Large intestine (tissue), 3 donors: ENCODE data around the gene MSI1. TPM values are rescaled to one million over a fixed set of nuclear protein-coding genes. Genes with fewer than 3 reads are reported as not detected.

Experiments
- DNase-seq, 2 donors: peaks; one replicate each; pipeline versions ENCODE4 v3.0.0 to v3.0.0-alpha.2; 2013
- H3K27ac ChIP-seq: one replicate; pipeline ENCODE4 v1.5.1; 2013; ENCODE audit warnings: low read length
- H3K27me3 ChIP-seq: 2 replicates; pipeline ENCODE4 v1.6.1; 2013; ENCODE audit warnings: low read length; ENCODE audit not compliant: control insufficient read depth, insufficient read depth
- H3K36me3 ChIP-seq: 2 replicates; pipeline ENCODE4 v1.6.1; 2013; ENCODE audit warnings: low read length; ENCODE audit not compliant: control insufficient read depth, insufficient read depth
- H3K4me1 ChIP-seq: one replicate; pipeline ENCODE4 v1.6.1; 2013; ENCODE audit warnings: low read length; ENCODE audit not compliant: control insufficient read depth, insufficient read depth
- H3K4me3 ChIP-seq: one replicate; pipeline ENCODE4 v1.5.1; 2013; ENCODE audit warnings: low read length
- H3K9me3 ChIP-seq: one replicate; pipeline ENCODE4 v1.6.1; 2013; ENCODE audit warnings: mild to moderate bottlenecking, low read depth, low read length, moderate library complexity; ENCODE audit not compliant: control insufficient read depth
- WGBS: methylation state at CpG from one replicate; pipeline ENCODE4 v1.1.5; 2013; ENCODE audit warnings: low lambda C conversion rate; ENCODE audit not compliant: insufficient coverage; 5-methylcytosine and 5-hydroxymethylcytosine counted together
- polyA plus RNA-seq: library from polyadenylated mRNA; unstranded; fragments of 120-200 nt; gene quantifications from one replicate; pipeline ENCODE4 v1.2.1, GENCODE V29; 2013

The MSI1 gene
- polyA plus RNA-seq, 1 donor, result 8.2 TPM

GRCh38 chr12:120377611-120378010 lies 8.6 kb upstream of the MSI1 start:
- H3K27me3 ChIP-seq, result no peaks in the 10 kb centered on the region
- H3K36me3 ChIP-seq, result no peaks in the 10 kb centered on the region
- peaks cover 17% of the 10 kb centered on the region for H3K4me1 ChIP-seq
- H3K27ac ChIP-seq, result no peak overlapping the region
- H3K4me3 ChIP-seq, result no peak overlapping the region
- DNase-seq, result no peak
- no CpG with 5 or more reads among the region's 4 CpGs for WGBS
- no peaks in the 10 kb centered on the region for H3K9me3 ChIP-seq

DNA sequence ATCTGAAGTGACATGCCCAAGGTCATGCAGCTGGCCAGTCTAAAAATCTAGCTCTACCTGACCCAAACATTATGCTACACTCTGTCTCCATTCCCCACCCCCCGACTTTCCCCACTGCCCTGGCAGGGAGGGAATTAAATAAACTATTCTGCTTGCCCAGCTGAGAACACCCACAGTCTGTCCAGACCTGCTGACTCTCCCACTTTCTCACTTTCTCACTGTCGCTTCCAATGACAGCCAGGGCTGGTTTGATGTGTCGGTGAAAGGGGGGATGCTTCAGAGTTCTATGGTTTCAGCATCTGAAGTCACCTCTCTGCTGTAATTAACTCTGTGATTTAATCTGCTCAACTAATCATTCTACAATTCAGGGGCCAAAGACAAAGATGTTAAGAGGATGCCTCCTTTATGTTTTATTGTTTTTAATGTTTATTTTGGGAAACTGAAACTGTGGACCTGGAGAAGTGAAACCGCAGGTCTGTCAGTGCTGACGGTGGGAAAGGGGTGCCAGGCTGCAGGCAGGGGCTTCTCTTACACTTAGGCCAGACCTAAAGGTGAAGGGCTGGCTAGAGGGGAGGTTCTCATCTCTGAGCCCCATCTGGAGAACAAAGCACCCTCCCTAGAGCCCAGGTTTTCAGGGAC lies 8.1 kb upstream of the MSI1 start:
- Histone ChIP-seq H3K36me3 (no peaks in the 10 kb centered on the region), H3K9me3 (no peaks in the 10 kb centered on the region), H3K27ac (no peak overlapping the region), H3K4me1 (peaks cover 12% of the 10 kb centered on the region), H3K27me3 (no peaks in the 10 kb centered on the region), H3K4me3 (no peak overlapping the region)
- WGBS, result no CpG with 5 or more reads among the region's 5 CpGs
- no peak for DNase-seq

DNA sequence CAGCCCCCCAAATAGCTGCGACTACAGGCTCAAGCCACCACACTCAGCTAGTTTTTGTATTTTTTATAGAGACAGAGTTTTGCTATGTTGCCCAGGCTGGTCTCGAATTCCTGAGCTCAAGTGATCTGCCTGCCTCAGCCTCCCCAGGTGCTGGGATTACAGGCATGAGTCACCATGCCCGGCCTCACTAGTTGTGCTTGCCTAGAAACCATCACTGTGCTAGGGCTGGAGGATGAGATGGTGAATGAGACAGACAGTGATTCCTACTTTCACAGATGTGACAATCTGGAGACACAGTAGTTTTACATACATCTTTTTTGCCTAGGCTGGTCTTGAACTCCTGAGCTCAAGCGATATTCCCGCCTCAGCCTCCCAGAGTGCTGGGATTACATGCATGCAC lies 7.5 kb upstream of the MSI1 start:
- Histone ChIP-seq H3K27me3 (peaks cover 5% of the 10 kb centered on the region), H3K9me3 (no peaks in the 10 kb centered on the region), H3K4me3 (no peak overlapping the region), H3K4me1 (peaks cover 5% of the 10 kb centered on the region), H3K36me3 (no peaks in the 10 kb centered on the region), H3K27ac (no peak overlapping the region)
- no CpG with 5 or more reads among the region's 5 CpGs for WGBS
- no peak for DNase-seq

GRCh38 chr12:120376009-120376408 lies 7.0 kb upstream of the MSI1 start:
- H3K27ac ChIP-seq, result no peak overlapping the region
- no peak for DNase-seq
- H3K36me3 ChIP-seq, result no peaks in the 10 kb centered on the region
- no peak overlapping the region for H3K4me3 ChIP-seq
- H3K9me3 ChIP-seq, result no peaks in the 10 kb centered on the region
- 46% methylated on average over 2 of the region's 2 CpGs for WGBS
- H3K27me3 ChIP-seq, result peaks cover 9% of the 10 kb centered on the region
- peaks cover 3% of the 10 kb centered on the region for H3K4me1 ChIP-seq

GRCh38 chr12:120373683-120374082 lies 4.7 kb upstream of the MSI1 start:
- H3K9me3 ChIP-seq, result no peaks in the 10 kb centered on the region
- H3K27me3 ChIP-seq, result peaks cover 26% of the 10 kb centered on the region
- H3K27ac ChIP-seq, result no peak overlapping the region
- WGBS, result no CpG with 5 or more reads among the region's 8 CpGs
- no peak for DNase-seq
- H3K36me3 ChIP-seq, result no peaks in the 10 kb centered on the region
- H3K4me3 ChIP-seq, result no peak overlapping the region
- H3K4me1 ChIP-seq, result peaks cover 12% of the 10 kb centered on the region

GRCh38 chr12:120370343-120371243 lies 1.6 kb upstream of the MSI1 start:
- no peak for DNase-seq
- 60% methylated on average over 1 of the region's 7 CpGs for WGBS
- Histone ChIP-seq H3K9me3 (no peaks in the 10 kb centered on the region), H3K36me3 (no peaks in the 10 kb centered on the region), H3K27ac (no peak overlapping the region), H3K27me3 (peaks cover 32% of the 10 kb centered on the region), H3K4me3 (no peak overlapping the region), H3K4me1 (peaks cover 37% of the 10 kb centered on the region)

DNA sequence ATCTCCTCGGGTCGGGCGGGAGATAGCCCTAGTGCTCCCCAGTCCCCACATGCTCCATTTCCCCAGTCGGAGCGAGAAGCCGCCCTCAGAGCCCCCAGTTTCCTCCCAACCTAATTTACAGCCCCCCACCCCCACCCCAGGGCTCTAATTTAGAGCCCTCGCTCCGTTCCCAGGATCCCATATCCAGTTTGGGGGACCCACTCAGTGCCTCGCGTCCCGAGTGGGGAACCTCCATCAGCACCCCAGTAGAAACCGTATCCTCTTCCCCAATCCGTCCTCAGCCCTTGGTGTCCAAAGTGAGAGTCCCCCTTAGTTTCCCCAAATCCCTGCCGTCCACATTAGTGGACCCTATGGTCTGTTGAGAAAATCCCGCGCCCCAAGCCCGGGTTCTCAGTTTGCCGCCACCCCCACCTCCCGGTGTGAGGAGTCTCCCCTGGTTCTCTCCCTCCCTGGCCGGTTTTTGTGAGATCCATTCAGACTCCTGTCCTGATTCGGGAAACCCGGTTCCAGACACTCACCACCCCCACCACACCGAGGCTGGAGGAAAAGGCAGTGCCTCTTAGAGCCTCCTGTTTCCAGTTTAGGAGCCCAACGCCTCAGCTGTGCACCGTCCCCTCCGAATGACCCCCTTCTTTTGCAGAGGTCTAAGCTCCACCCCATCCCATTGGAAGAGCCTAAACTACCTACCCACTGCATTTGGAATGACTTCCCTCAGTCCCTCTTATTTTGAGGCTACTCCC lies 809 bp upstream of the MSI1 start:
- DNase-seq, result no peak
- Histone ChIP-seq H3K27ac (no peak overlapping the region), H3K4me1 (peaks cover 43% of the 10 kb centered on the region), H3K36me3 (no peaks in the 10 kb centered on the region), H3K9me3 (no peaks in the 10 kb centered on the region), H3K27me3 (peaks cover 32% of the 10 kb centered on the region), H3K4me3 (peak overlapping the region; percentile 56)
- WGBS, result no CpG with 5 or more reads among the region's 26 CpGs

DNA sequence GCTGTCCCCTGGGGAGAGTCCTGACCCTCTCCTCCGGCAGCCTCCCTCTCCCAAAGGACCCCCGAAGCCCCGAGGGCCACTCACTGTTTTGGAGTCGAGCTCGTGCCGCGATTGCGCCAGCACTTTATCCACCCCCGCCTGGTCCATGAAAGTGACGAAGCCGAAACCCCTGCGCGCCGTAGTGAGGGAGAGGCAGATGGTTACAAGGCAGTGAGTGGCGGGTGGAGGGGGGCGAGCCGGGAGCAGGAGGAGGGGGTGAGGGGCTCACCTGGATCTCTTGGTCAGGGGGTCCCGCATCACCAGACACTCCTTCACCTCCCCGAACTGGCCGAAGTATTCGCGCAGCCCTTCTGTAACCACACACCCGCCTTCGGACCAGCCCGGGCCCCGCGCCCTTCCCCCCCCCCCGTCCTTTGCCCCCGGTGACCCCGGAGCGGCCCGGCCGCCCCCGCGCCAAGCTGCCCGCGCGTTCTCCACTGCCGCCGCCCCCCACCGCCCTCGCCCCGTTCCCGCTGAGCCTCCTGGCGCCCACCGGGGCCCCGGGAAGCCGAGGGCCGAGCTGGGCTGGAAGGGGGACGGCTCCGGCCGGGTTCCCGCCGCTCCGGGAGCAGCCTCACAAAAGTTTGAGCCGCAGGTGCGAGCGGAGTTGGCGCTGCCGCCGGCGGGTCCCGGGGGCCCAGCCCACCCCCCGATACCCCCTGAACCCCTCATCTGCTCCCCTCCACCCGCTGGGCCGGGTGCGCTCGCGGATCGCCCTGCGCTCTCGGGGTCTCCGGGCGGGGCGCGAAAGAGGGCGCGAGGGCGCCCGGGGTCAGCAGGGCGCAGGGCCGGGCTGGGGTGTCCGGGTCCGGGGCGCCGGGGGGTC lies 808 bp downstream of the MSI1 start:
- peaks cover 4% of the 10 kb centered on the region for H3K36me3 ChIP-seq
- peaks cover 32% of the 10 kb centered on the region for H3K27me3 ChIP-seq
- peaks cover 56% of the 10 kb centered on the region for H3K4me1 ChIP-seq
- DNase-seq, result peak in 1 of 2 donors; percentile 55
- H3K9me3 ChIP-seq, result no peaks in the 10 kb centered on the region
- WGBS, result no CpG with 5 or more reads among the region's 86 CpGs
- H3K4me3 ChIP-seq, result peak overlapping the region; percentile 37
- H3K27ac ChIP-seq, result peak overlapping the region; percentile 53

DNA sequence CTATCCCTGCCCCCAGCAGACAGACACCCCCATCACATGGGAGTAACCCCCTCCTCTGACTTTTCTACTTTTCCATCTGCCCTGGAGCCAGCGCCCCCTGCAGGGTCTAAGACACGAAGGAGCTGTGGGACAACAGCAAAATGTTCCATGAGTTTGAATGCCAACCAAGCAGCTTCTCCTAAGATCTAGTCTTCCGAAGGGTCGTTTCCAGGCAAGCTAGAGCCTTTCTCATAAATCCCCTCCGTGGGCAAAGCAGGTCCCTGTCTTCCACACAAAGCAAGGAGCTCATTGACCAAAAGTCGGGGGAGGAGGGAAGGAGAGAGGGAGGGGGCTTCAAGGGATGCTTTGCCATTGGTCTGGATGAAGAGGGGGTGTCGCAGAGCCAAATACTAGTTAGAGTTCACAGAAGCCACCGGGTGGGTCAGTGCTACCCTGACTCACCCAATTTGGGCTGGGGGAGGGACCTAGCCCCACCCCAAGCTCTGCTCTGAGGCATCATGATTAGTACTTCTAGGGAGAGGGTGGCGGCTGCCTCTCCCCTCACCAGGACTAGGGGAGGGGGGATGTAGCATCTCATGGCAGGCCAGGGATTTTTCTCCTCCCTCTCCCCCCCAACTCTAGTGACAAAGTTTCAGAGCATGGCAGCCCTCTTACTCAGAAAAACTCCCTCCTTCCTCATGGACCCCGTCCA lies 1.6 kb downstream of the MSI1 start:
- Histone ChIP-seq H3K4me1 (peaks cover 64% of the 10 kb centered on the region), H3K36me3 (peaks cover 4% of the 10 kb centered on the region), H3K27ac (peak overlapping the region; percentile 53), H3K9me3 (no peaks in the 10 kb centered on the region), H3K27me3 (peaks cover 32% of the 10 kb centered on the region), H3K4me3 (peak overlapping the region; percentile 37)
- DNase-seq, result peak in 1 of 2 donors; percentile 52
- WGBS, result 0% methylated on average over 1 of the region's 10 CpGs
